Esophagus squamous epithelium (tissue), 5 donors: ENCODE measurements around the gene ADAMTS12. TPM values are rescaled to one million over a fixed set of nuclear protein-coding genes. Genes with fewer than 3 reads are reported as not detected.
A peak's percentile ranks its signal among the peaks of the same experiment; 100 is the strongest.

Source experiments
- DNase-seq: peaks from one replicate; lab custom pipeline; 2025; lab: John Stamatoyannopoulos, UW
- H3K27ac ChIP-seq, 4 donors: fragments of 200-600 bp; sonication (generic); one replicate each; pipeline ENCODE4 v1.5.1; 2016 to 2019; ENCODE audit warnings: mild to moderate bottlenecking in 1 of 4
- H3K27me3 ChIP-seq, 4 donors: fragments of 200-600 bp; sonication (generic); 1 replicate in 3 of 4; 2 replicates in 1 of 4; pipeline versions ENCODE4 v1.5.1 to v1.6.0; 2017 to 2021; ENCODE audit warnings: antibody characterized with exemption in 1 of 4
- H3K36me3 ChIP-seq, 3 donors: fragments of 200-600 bp; sonication (generic); one replicate each; pipeline ENCODE4 v1.5.1; 2016 to 2019
- H3K4me1 ChIP-seq, 3 donors: fragments of 200-600 bp; sonication (generic); one replicate each; pipeline ENCODE4 v1.5.1; 2017 to 2019
- H3K4me3 ChIP-seq, 4 donors: fragments of 200-600 bp; sonication (generic); 1 replicate in 3 of 4; 2 replicates in 1 of 4; pipeline ENCODE4 v1.5.1; 2016 to 2019; ENCODE audit warnings: mild to moderate bottlenecking in 2 of 4, moderate library complexity in 1 of 4
- H3K9me3 ChIP-seq, 3 donors: fragments of 200-600 bp; sonication (generic); one replicate each; pipeline ENCODE4 v1.5.1; 2016 to 2019
- POLR2A ChIP-seq, 4 donors: fragments of 450-650 bp; IDR thresholded peaks; one replicate each; pipeline ENCODE4 v1.6.1; 2017; ENCODE audit warnings: antibody characterized with exemption in 4 of 4, mild to moderate bottlenecking in 4 of 4, moderate library complexity in 3 of 4
- WGBS, 2 donors: methylation state at CpG; one replicate each; pipeline ENCODE4 v1.1.5; 2018; 5-methylcytosine and 5-hydroxymethylcytosine counted together
- intact Hi-C: fragments of 100-400 bp; cut with DNase I; formaldehyde crosslinking; loops from one replicate; pipeline ENCODE4 v1.15.0; 2022
- total RNA-seq, 4 donors: library from RNA; depleted of rRNA; stranded (reverse); fragments of >200 nt; gene quantifications; one replicate each; pipeline ENCODE4 v1.1.0, GENCODE V29; 2016
- TF ChIP-seq, protein P1 (sequence below), 6 experiments: fragments of 450-650 bp in 4 of 6; fragments of 200-600 bp in 2 of 6; sonication (generic) in 2 of 6; IDR thresholded peaks; one replicate each; pipeline ENCODE4 v1.5.1; 2016 to 2019; ENCODE audit warnings: antibody characterized with exemption in 6 of 6, mild to moderate bottlenecking in 4 of 6, moderate library complexity in 4 of 6
- donor health status: DM: yes; HTN: yes; CAD: no.

ADAMTS12 gene, protein sequence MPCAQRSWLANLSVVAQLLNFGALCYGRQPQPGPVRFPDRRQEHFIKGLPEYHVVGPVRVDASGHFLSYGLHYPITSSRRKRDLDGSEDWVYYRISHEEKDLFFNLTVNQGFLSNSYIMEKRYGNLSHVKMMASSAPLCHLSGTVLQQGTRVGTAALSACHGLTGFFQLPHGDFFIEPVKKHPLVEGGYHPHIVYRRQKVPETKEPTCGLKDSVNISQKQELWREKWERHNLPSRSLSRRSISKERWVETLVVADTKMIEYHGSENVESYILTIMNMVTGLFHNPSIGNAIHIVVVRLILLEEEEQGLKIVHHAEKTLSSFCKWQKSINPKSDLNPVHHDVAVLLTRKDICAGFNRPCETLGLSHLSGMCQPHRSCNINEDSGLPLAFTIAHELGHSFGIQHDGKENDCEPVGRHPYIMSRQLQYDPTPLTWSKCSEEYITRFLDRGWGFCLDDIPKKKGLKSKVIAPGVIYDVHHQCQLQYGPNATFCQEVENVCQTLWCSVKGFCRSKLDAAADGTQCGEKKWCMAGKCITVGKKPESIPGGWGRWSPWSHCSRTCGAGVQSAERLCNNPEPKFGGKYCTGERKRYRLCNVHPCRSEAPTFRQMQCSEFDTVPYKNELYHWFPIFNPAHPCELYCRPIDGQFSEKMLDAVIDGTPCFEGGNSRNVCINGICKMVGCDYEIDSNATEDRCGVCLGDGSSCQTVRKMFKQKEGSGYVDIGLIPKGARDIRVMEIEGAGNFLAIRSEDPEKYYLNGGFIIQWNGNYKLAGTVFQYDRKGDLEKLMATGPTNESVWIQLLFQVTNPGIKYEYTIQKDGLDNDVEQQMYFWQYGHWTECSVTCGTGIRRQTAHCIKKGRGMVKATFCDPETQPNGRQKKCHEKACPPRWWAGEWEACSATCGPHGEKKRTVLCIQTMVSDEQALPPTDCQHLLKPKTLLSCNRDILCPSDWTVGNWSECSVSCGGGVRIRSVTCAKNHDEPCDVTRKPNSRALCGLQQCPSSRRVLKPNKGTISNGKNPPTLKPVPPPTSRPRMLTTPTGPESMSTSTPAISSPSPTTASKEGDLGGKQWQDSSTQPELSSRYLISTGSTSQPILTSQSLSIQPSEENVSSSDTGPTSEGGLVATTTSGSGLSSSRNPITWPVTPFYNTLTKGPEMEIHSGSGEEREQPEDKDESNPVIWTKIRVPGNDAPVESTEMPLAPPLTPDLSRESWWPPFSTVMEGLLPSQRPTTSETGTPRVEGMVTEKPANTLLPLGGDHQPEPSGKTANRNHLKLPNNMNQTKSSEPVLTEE (N-terminal part only)
- total RNA-seq, result 1 to 10 TPM in 1 of 4 donors, under 1 TPM in 2, not detected in 1; 0.73 to 1.3 (median 0.76) TPM

DNA sequence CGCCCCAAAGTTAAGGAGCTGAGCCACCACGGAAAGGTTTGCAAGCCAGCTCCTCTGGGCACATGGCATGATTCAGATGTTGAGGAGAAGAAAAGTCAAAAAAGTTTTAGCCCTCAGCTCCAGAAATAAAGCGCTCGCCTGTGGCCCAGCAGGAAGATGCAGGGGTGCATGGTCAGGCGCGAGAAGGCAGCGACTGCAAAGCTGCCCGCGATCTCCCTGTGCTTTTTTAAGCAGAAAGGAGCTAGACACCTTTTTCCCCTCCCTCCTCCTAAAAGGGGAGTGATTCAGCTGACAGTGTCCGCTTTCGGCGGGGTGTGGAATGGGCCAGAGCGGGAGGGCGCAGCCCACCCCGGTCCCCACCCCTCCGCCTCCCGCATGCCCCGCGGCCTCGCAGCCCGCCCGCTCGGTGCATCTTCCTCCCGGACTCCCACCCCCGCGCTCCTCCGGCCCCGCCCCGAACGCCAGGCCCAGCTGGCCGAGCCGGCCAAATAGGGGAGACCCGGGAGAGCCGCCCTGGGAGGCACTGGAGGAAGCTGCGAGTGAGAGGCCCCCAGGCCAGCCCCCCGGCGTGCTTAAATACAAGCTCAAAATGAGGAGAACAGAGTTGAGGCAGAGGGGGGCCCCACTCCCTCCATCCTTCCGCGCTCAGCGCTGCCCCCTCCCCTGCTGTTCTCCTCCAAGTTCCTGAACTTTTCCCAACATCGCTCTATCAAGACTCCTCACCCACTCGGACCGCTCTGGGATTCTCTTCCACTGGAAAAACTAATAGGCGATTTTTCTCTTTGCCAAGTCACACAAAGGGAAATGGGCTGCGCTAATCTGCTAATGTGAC lies at the start of gene ADAMTS12:
ADAMTS12 (minus strand) TSS at position 203 of the 832 bp plus-strand sequence; CDS start at position 69, 134 bp downstream.
- peak within 1 kb of the TSS in 3 of 4 donors; percentile 31 to 64 (median 55) for H3K27ac ChIP-seq
- WGBS, 2 donors, result 11 to 21% methylated on average over 21 of the region's 45 CpGs
- DNase-seq, result no peak
- H3K9me3 ChIP-seq, result no peaks in the 10 kb centered on the region
- H3K27me3 ChIP-seq, result peaks cover 0 to 73% (median 0%) of the 10 kb centered on the region in 4 donors
- H3K4me3 ChIP-seq, result peak within 1 kb of the TSS; percentile 12 to 63 (median 42)
- H3K36me3 ChIP-seq, result no peaks in the 10 kb centered on the region
- no peak for TF ChIP-seq POLR2A (IDR thresholded peaks at IDR 0.05)
- TF ChIP-seq, protein P1, sequence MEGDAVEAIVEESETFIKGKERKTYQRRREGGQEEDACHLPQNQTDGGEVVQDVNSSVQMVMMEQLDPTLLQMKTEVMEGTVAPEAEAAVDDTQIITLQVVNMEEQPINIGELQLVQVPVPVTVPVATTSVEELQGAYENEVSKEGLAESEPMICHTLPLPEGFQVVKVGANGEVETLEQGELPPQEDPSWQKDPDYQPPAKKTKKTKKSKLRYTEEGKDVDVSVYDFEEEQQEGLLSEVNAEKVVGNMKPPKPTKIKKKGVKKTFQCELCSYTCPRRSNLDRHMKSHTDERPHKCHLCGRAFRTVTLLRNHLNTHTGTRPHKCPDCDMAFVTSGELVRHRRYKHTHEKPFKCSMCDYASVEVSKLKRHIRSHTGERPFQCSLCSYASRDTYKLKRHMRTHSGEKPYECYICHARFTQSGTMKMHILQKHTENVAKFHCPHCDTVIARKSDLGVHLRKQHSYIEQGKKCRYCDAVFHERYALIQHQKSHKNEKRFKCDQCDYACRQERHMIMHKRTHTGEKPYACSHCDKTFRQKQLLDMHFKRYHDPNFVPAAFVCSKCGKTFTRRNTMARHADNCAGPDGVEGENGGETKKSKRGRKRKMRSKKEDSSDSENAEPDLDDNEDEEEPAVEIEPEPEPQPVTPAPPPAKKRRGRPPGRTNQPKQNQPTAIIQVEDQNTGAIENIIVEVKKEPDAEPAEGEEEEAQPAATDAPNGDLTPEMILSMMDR (IDR thresholded peaks at IDR 0.05), result no peak
- intact Hi-C loops, result no loop called here
- peaks cover 0 to 44% (median 6%) of the 10 kb centered on the region in 3 donors for H3K4me1 ChIP-seq

DNA sequence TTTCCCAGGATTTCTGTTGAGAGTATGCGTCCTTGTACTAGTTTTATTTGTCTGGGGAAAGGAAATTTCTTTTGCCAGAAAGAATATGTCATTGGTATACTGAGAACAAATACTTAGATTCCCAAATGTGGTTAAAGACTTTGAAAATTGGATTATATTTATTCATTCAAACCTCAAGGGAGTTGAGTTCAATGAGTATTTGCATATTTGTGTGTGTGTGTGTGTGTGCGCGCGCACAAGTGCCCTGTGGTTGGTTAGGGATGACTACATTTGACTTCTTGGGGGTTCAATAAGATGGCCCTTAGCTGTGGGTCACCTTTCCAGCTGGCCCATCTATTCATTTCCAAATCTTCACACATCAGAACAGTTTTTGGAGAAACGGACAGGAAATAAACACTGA lies 49.3 kb upstream of the ADAMTS12 start:
- Histone ChIP-seq H3K36me3 (no peaks in the 10 kb centered on the region), H3K4me1 (peaks cover 0 to 18% (median 6%) of the 10 kb centered on the region in 3 donors), H3K9me3 (no peaks in the 10 kb centered on the region), H3K27ac (no peak overlapping the region), H3K27me3 (peaks cover 0 to 83% (median 17%) of the 10 kb centered on the region in 4 donors), H3K4me3 (no peak overlapping the region)
- TF ChIP-seq, protein P1 (IDR thresholded peaks at IDR 0.05), result no peak
- no peak for TF ChIP-seq POLR2A (IDR thresholded peaks at IDR 0.05)
- no peak for DNase-seq
- intact Hi-C loops, result no loop called here
- 76 to 78% methylated on average over 4 to 5 of the region's 5 CpGs for WGBS, 2 donors

DNA sequence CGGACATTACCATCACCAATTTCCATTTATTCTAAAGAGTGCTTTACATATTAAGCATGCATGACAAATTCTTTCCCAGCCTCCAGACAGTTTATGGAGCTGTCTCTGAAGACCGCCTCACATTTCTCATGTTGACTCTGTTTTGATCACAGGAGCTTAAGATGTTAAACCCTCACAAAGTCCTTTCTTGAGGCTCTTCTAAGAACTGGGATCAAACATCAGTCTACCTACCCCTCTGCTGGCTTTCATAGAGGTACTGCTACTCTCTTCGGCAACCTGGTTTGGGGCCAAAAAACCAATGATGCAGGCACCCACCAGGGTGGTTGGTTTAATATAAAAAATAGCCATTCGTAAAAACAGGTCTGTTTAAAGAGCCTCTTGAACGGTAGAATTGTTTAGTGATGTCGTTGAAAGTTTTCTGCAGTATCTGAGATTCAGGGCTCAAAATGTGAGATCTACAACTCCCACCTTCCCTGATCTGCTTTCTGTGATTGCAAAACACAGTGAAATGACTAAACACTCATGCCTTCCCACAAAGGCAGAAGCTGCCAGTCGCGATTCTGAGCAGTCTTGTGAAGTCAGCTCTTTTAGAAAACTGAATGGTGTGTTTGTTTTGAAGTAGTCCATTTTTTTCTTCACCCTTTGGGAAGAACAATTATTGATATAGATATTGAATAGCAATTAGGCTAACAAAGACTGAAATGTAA lies 47.9 kb upstream of the ADAMTS12 start:
- Histone ChIP-seq H3K9me3 (no peaks in the 10 kb centered on the region), H3K4me3 (no peak overlapping the region), H3K4me1 (peaks cover 0 to 23% (median 6%) of the 10 kb centered on the region in 3 donors), H3K27ac (no peak overlapping the region), H3K36me3 (no peaks in the 10 kb centered on the region), H3K27me3 (peaks cover 0 to 90% (median 18%) of the 10 kb centered on the region in 4 donors)
- TF ChIP-seq, protein P1 (IDR thresholded peaks at IDR 0.05), result no peak
- TF ChIP-seq POLR2A (IDR thresholded peaks at IDR 0.05), result no peak
- DNase-seq, result no peak
- 67 to 82% methylated on average over 8 of the region's 8 CpGs for WGBS, 2 donors
- intact Hi-C loops, result no loop called here

DNA sequence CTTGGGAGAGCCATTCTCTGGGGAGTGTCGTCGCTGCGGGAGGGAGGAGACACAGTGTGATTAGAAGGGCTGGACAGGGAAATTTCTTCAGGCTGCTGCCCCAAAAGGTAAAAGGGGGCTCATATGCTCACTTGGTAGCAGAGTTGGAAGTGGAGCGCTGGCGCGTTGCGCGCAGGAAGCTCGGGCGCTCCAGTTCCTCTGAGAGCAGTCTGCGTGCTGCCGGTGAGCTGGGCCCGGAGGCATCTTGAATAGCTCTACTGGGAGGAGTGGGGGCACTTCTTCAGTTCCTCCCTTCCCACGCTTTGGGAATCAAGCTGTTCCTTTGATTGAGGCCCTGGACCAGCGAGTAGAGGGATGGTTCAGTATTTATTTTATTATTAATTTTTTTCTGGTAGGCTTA lies 47.1 kb upstream of the ADAMTS12 start:
- H3K27ac ChIP-seq, result no peak overlapping the region
- intact Hi-C loops, result no loop called here
- 13 to 35% methylated on average over 3 to 15 of the region's 15 CpGs for WGBS, 2 donors
- TF ChIP-seq POLR2A (IDR thresholded peaks at IDR 0.05), result no peak
- TF ChIP-seq, protein P1 (IDR thresholded peaks at IDR 0.05), result no peak
- no peaks in the 10 kb centered on the region for H3K36me3 ChIP-seq
- peaks cover 0 to 23% (median 6%) of the 10 kb centered on the region in 3 donors for H3K4me1 ChIP-seq
- H3K9me3 ChIP-seq, result no peaks in the 10 kb centered on the region
- no peak for DNase-seq
- peaks cover 0 to 82% (median 18%) of the 10 kb centered on the region in 4 donors for H3K27me3 ChIP-seq
- no peak overlapping the region for H3K4me3 ChIP-seq
